NCI-H2196 (cell line): ENCODE measurements around the gene SKOR1.

ENCODE experiments used
- DNase-seq: peaks from one replicate; lab custom pipeline; 2025; ENCODE audit not compliant: unreplicated experiment; lab: John Stamatoyannopoulos, UW

The SKOR1 gene

DNA sequence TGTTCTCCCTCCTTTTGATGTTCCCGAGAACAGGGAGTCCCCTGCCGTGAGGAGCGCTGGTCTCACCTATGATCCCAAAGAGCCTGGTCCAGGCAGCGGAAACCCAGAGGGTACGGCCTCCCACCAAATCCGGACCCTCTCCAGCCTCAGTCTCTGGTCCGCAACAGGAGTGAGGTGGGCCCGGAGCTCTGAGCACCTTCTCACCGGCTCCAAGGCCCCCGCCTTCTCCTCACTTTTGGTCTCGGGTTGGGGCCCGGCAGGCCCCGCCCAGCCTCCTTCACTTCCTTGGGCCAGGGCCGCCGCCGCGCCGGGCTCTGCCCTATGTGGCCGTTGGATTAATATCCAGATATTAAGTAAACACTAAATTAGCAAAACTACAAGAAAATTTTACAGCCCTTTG, 5.7 kb upstream of the SKOR1 start:
- no peak for DNase-seq

DNA sequence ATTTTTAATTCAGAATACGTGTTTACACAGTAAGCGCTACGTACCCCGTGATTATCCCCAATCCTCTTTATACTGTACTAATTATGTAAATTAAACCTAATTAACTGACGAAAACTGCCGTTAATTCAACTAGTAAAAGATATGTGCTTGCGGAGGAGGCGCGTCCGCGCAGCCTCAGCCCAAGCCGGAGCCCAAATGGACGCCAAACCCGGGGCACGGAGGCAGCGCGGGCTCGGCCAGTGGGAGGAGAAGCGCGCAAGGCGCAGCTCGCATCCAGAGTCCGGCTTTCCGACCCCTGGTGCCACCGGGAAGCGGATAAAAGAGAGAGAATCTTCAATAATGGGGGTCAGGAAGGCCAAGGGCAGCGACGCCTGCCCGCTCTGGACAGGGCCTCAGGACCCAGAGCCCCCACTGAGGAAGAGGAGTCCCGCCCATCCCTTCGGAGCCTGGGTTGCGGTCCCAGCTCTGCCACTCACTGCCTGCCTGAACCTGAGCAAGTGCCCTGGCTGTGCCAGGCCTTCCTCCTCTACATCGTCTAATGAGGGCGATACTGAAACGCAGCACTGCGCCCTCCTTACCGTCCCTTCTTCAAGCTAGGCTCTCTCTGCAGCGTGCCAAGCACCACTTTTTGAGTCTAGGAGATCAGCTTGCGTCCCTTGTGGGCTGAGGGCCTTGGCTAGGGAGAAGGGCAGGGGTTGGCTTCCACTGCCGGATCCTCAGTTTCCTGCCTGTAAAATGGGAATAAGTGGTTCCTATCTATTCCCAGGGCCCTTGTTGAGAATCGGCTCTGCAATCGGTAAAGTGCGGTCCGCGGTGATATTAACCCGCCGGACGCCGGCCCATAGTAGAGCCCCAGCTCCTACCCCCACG, 5.0 kb upstream of the SKOR1 start:
- DNase-seq: no peak

DNA sequence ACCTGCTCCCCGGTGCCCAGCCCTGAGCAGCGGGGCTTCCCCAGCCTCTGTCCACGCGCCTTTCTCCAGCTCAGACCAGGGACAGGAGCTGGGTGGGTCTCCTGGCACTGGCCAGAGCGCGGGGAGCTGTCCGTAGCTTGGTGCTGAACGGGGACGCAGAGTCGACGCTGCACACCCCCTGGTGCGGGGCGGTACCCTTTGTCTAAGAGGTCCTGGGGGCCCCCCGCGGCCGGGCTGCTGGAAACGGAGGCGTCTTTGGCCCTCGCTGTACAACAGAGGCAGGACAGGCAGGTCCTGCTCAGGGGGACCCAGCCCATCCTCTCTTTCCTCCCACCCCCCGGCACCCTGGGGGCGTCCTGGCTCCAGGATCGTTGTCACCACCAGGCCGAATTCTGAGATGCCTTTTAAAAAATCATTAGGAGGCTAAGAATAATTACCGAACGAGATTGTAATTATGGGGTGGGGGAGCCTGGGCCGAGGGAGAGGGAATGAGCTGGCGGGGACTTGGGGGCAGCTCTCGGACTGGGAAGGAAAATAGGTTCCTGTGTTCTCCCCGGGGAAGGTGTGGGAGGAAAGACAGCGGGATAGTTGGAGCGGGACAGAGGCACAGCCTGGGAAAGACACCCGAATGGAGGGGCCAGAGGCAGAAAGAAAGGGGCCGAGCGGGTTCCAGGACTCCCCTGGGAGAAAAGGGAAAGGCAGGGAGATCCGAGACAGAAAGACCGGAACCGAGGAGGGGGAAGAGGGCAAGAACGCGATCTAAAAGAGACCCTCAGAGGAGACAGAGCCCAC, 4.1 kb upstream of the SKOR1 start:
- no peak for DNase-seq

DNA sequence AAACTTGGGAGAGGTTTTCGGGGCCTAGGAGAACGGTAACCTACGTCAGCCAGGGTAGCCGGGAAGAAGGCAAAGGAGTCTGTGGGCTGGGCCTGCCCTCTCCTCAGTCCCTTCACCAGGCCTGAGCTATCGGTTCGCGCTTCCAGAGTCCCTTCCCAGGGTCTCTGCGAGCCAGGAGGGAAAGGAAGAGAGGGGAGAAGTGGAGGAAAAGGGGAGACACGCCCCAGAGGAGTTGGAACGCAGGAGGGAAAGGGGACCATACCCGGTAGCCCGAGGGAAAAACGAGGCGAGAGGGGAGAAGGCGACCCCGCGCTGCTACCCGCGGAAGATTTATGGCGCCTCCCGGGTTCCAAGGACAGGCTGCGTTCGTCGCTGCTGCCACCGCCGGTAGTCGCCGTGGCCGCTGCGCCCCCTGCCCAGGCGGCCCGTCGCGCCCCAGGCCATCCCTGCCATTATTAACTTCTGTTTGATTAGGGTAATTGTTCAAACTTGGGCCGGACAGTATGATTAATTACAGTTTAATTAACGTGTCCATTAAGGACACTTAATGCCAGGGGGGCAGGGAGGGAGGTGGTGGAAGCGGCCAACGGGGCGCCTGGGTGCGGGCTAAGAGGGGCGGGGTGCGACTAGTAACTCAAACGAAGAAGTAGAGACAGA, 3.4 kb upstream of the SKOR1 start:
- no peak for DNase-seq

DNA sequence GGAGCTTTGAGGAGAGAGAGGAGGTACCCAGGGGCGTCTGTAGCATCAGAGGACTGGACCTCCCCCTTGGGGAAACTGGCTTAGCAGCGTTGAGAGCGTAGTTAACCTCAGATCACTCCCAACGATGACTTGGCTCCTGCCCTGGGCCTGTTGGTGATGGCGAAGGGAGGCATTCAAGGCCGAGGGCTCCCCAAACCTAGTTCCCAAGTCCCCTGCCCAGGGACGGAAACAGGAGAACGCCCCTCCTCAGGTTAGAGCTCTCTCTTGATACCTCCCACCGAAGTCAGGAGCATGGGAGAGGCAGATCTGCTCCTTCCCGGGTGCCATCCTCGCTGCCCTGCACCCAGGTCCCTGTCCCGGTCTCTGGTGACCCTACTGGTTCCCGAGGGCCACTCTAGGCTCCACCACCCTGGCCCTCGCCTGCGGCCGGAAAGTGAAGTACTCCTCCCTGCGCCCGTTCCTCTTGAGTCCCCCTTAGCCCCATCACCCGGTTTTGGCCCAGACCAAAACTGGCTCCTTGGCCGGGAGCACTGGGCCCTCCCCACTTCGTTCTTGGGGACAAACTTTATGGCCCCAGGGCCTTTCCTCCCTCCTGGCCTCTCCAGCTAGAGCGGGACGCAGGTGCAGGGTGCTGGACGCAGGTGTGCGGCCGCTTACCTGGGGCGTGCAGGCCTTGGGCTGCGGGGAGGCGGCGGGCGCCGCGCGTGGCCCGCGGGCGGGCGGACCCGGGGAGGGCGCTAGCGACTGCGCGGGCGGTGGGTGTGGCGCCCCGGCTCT, 2.6 kb upstream of the SKOR1 start:
- no peak for DNase-seq

DNA sequence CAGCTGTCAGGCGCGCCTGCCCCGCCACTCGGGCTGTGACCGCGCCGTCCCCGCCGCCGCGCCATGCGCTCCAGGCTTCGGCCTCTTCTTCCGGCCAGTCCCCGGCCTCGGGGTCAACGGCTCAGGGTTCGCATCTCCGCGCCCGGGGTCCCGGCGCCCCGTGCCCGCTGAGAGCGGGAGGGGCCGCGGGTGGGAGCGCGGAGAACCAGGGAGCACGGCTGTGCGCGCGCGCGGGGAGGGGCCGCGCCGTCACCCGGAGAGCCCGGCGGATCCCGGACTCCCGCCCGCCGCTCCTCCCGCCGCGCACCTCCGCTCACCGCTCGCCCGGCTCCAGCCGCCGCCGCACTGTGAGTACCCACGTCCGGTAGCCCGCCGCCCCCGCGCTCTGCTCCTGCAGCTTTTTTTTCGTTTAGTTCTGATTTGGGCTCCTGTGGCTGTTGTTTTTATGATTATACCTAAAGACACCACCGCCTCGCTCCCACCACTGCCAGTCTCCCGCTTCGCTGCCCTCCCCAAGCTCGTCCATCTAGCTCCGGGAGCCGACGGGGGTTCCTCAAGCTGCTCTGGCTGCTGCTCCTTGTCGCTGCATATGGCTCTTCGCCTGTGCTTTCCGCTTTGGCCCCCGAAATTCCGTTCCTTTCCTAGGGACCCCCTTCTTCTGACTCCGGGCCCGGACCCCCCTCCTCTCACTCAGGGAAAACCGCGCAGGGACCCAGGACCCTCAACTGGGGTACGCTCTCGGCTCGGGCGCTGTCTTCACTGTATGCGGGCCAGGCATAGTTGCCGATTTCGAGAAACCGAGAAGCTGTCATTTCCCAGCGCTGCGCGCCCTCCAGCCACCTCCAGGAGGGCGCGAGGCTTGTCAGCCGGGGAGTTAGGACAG, 1.8 kb upstream of the SKOR1 start:
- DNase-seq: peak; percentile 10

DNA sequence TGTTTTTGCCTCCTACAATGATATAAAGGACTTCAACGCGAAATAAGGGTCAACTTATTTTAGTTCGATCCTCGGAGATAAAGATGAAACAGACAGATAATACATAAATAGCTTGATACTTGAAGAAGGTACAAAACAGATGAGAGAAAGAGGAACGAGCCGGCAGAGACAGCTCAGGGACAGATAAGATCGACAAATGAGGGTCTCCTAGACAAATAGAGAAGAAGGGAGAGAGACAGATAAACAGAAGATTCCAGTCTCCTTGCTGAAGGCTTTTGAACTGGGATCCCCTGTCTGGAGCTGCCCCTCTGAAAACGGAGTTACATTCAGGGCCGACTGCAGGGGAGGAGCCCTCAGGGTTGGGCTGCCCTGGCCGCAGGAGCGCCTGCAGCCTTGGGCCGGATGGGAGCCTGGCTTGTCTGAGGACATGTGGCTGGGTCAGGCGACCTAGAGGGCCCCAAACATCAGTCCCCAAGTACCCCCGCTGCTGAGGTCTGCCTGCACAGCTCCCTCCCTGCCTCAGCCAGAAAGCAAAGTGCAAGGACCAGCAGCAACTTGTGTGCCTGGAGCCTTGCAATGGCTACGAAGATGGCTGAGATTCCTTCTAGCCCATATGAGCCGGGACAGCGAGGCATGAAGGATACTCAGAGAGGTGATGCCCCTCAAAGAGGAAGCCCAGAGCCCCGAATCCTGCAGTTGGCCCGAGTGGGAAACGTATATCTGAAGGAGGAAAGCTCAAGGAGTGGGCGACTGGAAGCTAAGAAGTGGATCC, 926 bp upstream of the SKOR1 start:
- no peak for DNase-seq

DNA sequence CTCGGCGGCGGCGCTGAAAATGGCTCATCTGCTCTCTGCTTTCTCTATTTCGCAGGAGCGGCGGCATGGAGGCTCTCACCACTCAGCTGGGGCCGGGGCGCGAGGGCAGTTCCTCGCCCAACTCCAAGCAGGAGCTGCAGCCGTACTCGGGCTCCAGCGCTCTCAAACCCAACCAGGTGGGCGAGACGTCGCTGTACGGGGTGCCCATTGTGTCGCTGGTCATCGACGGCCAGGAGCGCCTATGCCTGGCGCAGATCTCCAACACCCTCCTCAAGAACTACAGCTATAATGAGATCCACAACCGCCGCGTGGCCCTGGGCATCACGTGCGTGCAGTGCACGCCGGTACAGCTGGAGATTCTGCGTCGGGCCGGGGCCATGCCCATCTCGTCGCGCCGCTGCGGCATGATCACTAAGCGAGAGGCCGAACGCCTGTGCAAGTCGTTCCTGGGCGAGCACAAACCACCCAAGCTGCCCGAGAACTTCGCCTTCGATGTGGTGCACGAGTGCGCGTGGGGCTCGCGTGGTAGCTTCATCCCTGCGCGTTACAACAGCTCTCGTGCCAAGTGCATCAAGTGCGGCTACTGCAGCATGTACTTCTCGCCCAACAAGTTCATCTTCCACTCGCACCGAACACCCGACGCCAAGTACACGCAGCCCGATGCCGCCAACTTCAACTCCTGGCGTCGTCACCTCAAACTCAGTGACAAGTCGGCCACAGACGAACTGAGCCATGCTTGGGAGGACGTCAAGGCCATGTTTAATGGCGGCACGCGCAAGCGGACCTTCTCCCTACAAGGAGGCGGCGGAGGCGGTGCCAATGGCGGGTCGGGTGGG, 790 bp downstream of the SKOR1 start:
- DNase-seq: no peak

DNA sequence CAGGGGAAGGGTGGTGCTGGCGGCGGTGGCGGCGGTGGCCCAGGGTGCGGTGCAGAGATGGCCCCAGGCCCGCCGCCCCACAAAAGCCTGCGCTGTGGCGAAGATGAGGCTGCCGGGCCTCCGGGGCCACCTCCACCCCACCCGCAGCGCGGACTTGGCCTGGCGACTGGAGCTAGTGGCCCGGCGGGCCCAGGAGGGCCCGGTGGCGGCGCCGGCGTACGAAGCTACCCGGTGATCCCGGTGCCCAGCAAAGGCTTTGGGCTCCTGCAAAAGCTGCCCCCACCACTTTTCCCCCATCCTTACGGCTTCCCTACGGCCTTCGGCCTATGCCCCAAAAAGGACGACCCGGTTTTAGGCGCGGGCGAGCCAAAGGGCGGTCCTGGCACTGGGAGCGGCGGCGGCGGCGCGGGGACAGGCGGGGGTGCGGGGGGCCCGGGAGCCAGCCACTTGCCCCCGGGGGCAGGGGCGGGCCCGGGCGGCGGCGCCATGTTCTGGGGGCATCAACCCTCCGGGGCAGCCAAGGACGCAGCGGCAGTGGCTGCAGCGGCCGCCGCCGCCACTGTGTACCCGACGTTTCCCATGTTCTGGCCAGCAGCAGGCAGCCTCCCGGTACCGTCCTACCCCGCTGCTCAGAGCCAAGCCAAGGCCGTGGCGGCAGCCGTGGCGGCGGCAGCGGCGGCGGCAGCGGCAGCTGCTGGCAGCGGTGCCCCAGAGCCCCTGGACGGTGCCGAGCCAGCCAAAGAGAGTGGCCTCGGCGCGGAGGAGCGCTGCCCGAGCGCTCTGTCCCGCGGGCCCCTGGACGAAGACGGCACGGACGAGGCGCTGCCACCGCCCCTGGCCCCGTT, 1.6 kb downstream of the SKOR1 start:
- DNase-seq: no peak

DNA sequence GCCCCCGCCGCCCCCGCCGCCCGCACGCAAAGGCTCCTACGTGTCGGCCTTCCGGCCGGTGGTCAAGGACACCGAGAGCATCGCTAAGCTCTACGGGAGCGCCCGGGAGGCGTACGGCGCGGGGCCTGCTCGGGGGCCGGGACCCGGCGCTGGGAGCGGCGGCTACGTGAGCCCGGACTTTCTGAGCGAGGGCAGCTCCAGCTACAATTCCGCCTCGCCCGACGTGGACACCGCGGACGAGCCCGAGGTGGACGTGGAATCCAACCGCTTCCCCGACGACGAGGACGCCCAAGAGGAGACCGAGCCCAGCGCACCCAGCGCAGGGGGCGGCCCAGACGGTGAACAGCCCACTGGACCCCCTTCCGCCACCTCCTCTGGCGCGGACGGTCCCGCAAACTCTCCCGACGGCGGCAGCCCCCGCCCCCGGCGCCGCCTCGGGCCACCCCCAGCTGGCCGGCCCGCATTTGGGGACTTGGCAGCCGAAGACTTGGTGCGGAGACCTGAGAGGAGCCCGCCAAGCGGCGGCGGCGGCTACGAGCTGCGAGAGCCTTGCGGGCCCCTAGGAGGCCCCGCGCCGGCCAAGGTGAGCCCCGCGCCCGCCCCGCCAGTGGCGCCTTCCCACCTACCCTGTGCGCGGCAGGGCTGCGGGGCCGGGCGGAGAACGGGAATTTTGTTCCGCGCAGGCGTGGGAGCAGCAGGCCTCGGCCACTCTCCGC, 2.4 kb downstream of the SKOR1 start:
- no peak for DNase-seq

DNA sequence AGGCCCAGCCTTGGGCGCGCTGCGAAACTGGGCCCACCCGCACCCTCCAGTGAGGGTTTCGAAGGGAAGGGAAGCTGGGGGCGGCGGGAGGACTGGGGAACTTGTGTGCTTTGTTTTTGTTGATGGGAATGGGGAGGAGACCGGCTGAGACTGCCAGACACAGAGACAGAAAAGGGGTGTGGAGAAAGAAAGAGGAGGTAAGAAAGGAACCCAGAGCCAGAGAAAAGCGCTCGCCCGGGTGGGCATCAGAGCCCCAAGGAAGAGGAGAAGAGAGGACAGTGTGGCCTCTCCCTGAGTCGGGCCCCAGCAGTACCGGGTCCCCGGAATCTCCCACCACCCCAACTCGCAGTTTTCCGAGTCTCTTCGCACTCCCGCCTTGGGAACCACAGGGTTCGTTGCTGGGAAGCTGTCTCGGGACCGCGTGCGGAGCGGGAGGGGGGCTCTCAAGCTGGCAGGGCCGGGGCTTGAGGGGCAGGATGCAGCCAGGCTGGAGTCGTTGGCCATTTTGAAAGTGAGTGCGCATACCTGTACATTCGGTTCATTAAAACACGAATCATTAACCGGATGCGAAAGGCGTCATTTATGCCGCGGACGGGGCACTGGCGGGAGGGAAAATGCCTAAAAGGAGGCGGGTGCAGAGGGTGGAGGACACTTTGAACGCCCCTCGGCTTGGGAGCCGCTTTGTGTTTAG, 3.1 kb downstream of the SKOR1 start:
- DNase-seq: no peak

DNA sequence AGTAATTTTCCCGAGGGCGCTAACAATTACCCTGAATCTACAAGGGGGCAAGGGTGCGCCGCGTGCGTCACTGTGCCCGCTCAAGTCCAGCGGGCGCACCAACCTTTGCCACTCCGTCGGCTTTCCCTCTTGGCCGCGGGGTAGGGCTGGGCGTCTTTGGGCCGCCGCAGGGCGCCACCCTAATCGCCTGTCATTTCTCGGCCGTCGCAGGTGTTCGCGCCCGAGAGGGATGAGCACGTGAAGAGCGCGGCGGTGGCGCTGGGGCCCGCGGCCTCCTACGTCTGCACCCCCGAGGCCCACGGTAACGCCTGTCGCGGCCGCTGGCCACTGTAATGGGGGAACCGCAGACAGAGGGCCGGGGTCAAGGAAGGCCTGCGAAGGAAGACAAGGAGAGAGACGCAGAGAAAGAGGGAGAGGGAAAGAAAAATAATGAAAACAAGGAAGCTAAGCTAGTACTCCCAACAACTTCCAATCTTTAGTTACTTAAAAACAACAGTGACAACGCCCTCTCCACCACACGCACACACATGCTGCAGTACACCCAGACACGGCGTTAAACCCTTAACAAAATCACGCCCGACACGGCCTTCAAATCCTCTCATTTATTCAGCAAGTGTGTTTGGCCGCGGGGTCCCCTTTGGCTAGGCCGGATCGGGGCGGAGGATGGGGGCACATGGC, 3.8 kb downstream of the SKOR1 start:
- no peak for DNase-seq

DNA sequence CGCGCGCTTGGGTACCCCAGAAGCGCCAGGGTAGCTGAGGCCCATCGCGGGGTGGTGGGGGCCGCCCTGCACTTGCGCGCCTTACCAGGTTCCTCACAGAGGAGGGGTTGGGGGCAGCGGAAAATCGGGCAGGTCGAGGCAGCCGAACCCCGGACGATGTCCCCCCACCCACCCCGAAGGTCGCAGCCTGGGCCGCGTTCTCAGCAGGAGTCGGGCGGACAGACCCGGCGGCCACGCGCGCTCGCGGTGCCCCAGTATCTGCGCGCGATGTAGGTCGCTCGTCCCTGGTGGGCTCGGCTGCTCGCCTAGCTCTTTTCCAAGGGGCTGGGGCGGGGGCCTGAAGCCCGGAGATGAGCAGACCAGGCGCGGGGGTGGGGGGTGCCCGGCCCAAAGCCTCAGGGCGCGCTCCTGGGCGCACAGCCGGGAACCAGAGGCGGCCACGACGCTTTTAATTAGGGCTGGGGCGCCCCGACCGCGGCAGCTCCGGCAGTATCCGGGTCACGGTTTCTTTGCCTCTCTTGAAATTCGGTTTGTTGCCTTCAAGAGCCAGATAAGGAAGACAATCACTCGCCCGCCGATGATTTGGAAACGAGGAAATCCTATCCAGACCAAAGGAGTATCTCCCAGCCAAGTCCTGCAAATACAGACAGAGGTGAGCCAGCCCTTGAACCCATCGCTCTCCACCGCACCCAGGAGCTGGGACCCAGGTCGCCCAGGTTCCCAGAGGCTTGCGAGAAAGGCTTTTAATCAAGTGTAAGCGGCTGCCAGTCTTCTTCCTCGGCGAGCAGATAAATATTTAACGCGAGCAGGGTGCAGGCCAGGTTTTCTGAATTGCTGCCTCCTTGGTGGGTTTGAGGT, 4.6 kb downstream of the SKOR1 start:
- no peak for DNase-seq

DNA sequence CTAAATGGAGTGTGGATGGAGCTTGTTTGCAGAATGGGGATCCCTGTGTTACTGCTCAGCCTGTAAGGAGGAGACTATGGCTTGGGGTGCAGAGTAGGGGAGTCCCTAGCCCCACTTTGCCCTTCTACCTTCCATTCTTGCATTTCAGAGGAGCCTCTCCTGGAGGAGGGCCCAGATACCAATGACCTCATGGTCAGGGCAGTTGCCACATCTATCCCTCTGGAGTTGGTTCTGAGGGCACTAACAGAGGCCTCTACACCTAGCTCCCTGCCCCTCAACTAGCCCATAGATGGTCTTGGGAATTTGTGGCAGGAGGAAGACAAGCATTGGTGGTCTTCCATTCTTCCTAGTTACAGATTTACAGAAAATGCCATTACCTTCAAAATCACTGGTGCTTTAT, 6.1 kb downstream of the SKOR1 start:
- DNase-seq: no peak

DNA sequence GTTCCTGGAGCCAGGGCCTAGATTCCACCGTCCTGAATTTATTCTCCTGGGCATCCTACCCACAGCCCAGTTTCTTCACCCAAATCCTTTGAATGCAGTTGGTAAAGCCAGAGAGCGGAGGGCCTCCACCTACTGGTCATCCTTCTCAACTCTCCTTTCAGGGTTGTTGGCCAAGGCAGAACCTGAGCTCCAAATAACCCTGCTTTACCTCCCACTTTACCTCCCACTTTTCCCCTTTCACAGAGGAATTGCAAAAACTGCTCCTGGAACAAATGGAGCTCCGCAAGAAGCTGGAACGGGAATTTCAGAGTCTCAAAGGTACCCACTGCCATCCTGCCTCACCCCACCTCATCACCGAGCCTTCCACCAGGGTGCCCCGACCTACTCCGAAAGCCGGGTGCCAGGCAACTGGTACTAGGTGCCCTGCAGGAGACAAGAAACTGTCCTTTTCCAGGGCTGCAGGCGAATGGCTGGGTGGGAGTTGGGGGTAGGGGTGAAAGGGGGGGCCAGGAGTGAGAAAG, 6.8 kb downstream of the SKOR1 start:
- peak; percentile 18 for DNase-seq
